Progenitor cell of endocrine pancreas (in vitro differentiated cells): ENCODE measurements around the gene LAGE3. TPM values are rescaled to one million over a fixed set of nuclear protein-coding genes. Genes with fewer than 3 reads are reported as not detected.

Experiments used
- DNase-seq: peaks from one replicate; pipeline ENCODE4 v3.0.0; 2021; ENCODE audit warnings: low spot score; ENCODE audit not compliant: unreplicated experiment
- H3K27ac Mint-ChIP-seq: 2 replicates; pipeline ENCODE4 v1.8.0; 2021; ENCODE audit warnings: mild to moderate bottlenecking, moderate library complexity, mixed read lengths
- H3K27me3 Mint-ChIP-seq: 2 replicates; pipeline ENCODE4 v1.8.0; 2021; ENCODE audit warnings: mixed read lengths
- H3K36me3 Mint-ChIP-seq: 2 replicates; pipeline ENCODE4 v1.8.0; 2022; ENCODE audit warnings: mixed read lengths; ENCODE audit not compliant: insufficient read depth
- H3K4me1 Mint-ChIP-seq: 2 replicates; pipeline ENCODE4 v1.8.0; 2021; ENCODE audit warnings: low read depth, mixed read lengths
- H3K4me3 Mint-ChIP-seq: 2 replicates; pipeline ENCODE4 v1.8.0; 2021; ENCODE audit warnings: low read depth, mild to moderate bottlenecking, moderate library complexity, mixed read lengths
- H3K9me3 Mint-ChIP-seq: 2 replicates; pipeline ENCODE4 v1.8.0; 2021; ENCODE audit warnings: low read depth, mixed read lengths
- CTCF ChIP-seq: fragments of 200-600 bp; sonication (generic); IDR thresholded peaks from one replicate; pipeline ENCODE4 v1.5.0; 2021; ENCODE audit warnings: antibody characterized with exemption, mild to moderate bottlenecking; ENCODE audit not compliant: unreplicated experiment
- total RNA-seq: library from RNA; stranded (reverse); gene quantifications from 2 replicates; pipeline ENCODE4 v1.2.1, GENCODE V29; 2021

The LAGE3 gene
- total RNA-seq, 1 donor from 2014 or later = 13.5 TPM

GRCh38 chrX:154488336-154489075 is 9.4 kb upstream of the LAGE3 start:
- TF ChIP-seq CTCF = no peak
- Mint-ChIP-seq H3K27ac (no peak overlapping the region), H3K27me3 (no peaks in the 10 kb centered on the region), H3K4me1 (peaks cover 3% of the 10 kb centered on the region), H3K4me3 (no peak overlapping the region), H3K36me3 (peaks cover 3% of the 10 kb centered on the region), H3K9me3 (peaks cover 6% of the 10 kb centered on the region)
- no peak for DNase-seq

- no peak for DNase-seq
Observed at GRCh38 chrX:154487518-154488290, 8.6 kb upstream of the LAGE3 start.

GRCh38 chrX:154486396-154487207 is 7.5 kb upstream of the LAGE3 start, which contains the start of gene UBL4A:
Gene UBL4A, minus strand, starts transcription at chrX:154486615. Its CDS starts 31 bp downstream, at chrX:154486584.
- Mint-ChIP-seq H3K27ac (no peak within 1 kb of the TSS), H3K4me1 (peaks cover 3% of the 10 kb centered on the region), H3K27me3 (no peaks in the 10 kb centered on the region), H3K9me3 (peaks cover 3% of the 10 kb centered on the region), H3K4me3 (peak within 1 kb of the TSS; percentile 73), H3K36me3 (peaks cover 3% of the 10 kb centered on the region)
- TF ChIP-seq CTCF = no peak
- DNase-seq = peak; percentile 60

More at GRCh38 chrX:154487518-154488290, 8.6 kb upstream of the LAGE3 start:
- H3K9me3 Mint-ChIP-seq = peaks cover 4% of the 10 kb centered on the region
- peak overlapping the region; percentile 73 for H3K4me3 Mint-ChIP-seq
- H3K27ac Mint-ChIP-seq = no peak overlapping the region
- no peaks in the 10 kb centered on the region for H3K27me3 Mint-ChIP-seq
- peaks cover 3% of the 10 kb centered on the region for H3K4me1 Mint-ChIP-seq
- H3K36me3 Mint-ChIP-seq = peaks cover 3% of the 10 kb centered on the region
- no peak for TF ChIP-seq CTCF

GRCh38 chrX:154486052-154486395 is 6.9 kb upstream of the LAGE3 start:
- H3K27me3 Mint-ChIP-seq = no peaks in the 10 kb centered on the region
- peak overlapping the region; percentile 40 for H3K4me3 Mint-ChIP-seq
- H3K4me1 Mint-ChIP-seq = peaks cover 3% of the 10 kb centered on the region
- DNase-seq = no peak
- H3K9me3 Mint-ChIP-seq = peaks cover 3% of the 10 kb centered on the region
- TF ChIP-seq CTCF = no peak
- H3K36me3 Mint-ChIP-seq = peaks cover 3% of the 10 kb centered on the region
- no peak overlapping the region for H3K27ac Mint-ChIP-seq
